UCSD-AML1 (cell line): Measurements from ENCODE around the gene KRTAP10-8.
"Not testable (repeated sequence)": the region's sequence is repeated elsewhere in the genome, so short reads cannot be mapped to it uniquely, and the experiment has no call there.

Experiments used
- DNase-seq: peaks from one replicate; lab custom pipeline; 2025; ENCODE audit not compliant: unreplicated experiment; lab: John Stamatoyannopoulos, UW

The KRTAP10-8 gene

DNA sequence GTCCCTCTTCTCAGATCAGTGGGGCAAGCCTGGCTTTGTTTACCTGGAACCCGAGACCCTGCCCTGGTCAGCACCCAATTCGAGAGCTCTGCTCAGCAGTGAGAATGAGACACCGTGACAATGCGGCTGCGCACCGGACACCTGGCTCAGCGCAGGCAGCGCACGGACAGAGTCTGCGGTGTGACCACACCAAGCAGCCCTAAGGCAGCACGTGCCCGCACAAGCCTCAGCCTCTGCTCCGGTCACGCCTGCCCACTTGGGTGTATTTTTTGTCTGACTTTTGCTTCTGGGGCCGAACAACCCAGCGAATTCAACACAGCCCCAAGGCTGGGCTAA, 4.7 kb downstream of the KRTAP10-8 start:
- DNase-seq = no peak

- DNase-seq = no peak
Observed at GRCh38 chr21:44617071-44617501, 5.2 kb downstream of the KRTAP10-8 start.

- peak; percentile 65 for DNase-seq
Observed at GRCh38 chr21:44618504-44618903, 6.6 kb downstream of the KRTAP10-8 start.

- DNase-seq = no peak
Observed at GRCh38 chr21:44618909-44619308, 7.0 kb downstream of the KRTAP10-8 start.

GRCh38 chr21:44619886-44620285, 8.0 kb downstream of the KRTAP10-8 start:
- no peak for DNase-seq

DNA sequence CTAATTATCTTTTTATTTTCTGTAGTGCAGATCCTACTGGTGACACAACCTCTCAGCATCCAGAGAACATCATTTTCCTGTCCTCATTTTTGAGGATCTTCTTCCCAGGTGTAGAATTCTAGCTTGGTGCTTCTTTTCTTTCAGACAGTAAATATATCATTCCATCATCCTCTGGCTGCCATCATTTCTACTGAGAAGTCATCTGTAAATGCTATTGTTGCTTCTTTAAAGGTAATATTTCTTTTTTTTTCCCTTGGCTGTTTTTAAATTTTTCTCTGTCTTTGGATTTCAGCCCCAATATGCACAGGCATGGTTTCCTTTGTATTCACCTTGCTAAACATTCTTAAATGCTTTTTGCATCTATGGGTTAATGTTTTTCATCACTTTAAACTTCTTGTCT, 11.7 kb downstream of the KRTAP10-8 start:
- no peak for DNase-seq

DNA sequence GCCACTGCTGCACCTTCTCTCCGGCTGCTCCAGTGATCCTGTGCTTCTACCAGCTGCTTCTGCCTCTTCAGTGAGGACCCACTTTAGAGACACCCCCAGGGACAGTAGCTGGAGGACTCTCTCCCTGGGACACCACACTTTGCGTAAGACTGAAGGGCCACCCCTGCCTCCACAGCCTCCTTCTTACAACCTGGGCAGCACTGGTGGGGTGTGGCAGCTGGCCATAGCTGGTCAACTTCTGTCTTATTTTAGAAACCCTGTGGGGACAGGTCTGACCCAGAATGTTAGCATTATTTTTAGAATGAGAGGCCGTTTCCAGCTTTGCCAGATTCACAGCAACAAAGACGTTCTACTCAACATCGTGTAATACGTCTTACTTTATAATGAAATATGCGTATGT, 13.9 kb downstream of the KRTAP10-8 start:
- no peak for DNase-seq

- DNase-seq = no peak
Observed at GRCh38 chr21:44626262-44626661, 14.4 kb downstream of the KRTAP10-8 start.

DNA sequence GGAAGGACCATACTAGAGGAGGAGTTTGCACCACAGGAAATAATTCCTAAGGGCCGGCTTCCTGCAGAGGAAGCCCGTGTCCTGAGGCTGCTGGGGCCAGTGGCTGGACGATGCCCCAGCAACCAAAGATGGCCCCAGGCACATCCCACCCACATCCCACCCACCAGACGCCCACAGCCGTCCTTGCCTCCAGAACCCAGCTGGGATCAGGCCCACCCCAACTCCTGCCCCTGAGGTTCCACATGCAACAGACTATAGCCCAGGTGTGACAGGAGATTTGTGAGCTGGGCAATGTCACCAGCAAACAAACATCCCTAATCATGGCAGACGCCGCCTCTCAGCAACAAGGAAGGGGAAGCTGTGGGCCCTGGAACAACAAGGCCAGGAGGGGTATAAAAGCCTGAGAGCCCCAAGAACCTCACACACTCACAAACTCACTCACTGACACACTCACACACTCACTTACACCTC, 14.8 kb downstream of the KRTAP10-8 start, which contains the start of gene KRTAP10-9:
Gene KRTAP10-9 (plus strand): TSS at position 421 of the 471 bp plus-strand sequence. CDS start 79 bp downstream, outside the sequence.
- DNase-seq = no peak

DNA sequence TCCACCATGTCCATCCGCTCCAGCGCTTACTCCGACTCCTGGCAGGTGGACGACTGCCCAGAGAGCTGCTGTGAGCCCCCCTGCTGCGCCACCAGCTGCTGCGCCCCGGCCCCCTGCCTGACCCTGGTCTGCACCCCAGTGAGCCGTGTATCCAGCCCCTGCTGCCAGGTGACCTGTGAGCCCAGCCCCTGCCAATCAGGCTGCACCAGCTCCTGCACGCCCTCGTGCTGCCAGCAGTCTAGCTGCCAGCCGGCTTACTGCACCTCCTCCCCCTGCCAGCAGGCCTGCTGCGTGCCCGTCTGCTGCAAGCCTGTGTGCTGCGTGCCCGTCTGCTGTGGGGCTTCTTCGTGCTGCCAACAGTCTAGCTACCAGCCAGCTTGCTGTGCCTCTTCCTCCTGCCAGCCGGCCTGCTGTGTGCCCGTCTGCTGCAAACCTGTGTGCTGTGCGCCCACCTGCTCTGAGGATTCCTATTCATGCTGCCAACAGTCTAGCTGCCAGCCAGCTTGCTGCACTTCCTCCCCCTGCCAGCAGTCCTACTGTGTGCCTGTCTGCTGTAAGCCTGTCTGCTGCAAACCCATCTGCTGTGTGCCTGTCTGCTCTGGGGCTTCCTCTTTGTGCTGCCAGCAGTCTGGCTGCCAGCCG, 15.4 kb downstream of the KRTAP10-8 start:
- not testable (repeated sequence) for DNase-seq

- not testable (repeated sequence) for DNase-seq
Observed at GRCh38 chr21:44627831-44628233, 16.0 kb downstream of the KRTAP10-8 start.

GRCh38 chr21:44628707-44629391, 17.0 kb downstream of the KRTAP10-8 start:
- DNase-seq = no peak

DNA sequence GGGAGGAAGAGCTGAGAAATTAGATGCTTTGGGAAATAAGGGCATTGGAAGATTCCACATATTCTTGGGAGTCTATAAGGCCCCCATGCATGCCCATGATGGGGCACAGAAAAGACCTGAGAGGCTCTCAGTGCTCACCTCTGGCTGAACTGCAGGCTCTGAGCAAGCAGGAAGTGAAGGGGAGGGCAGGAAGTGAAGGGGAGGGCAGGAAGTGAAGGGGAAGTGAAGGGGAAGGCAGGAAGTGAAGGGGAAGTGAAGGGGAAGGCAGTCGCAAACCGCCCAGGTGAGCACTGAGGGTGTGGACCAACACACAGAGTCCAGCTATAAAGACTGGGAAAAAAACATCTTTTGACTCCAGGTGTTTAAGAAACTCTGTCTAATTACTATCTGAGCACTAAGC, 18.6 kb downstream of the KRTAP10-8 start:
- DNase-seq = no peak

- no peak for DNase-seq
Observed at GRCh38 chr21:44632067-44632466, 20.2 kb downstream of the KRTAP10-8 start.

- no peak for DNase-seq
Observed at GRCh38 chr21:44636209-44637017, 24.5 kb downstream of the KRTAP10-8 start.

DNA sequence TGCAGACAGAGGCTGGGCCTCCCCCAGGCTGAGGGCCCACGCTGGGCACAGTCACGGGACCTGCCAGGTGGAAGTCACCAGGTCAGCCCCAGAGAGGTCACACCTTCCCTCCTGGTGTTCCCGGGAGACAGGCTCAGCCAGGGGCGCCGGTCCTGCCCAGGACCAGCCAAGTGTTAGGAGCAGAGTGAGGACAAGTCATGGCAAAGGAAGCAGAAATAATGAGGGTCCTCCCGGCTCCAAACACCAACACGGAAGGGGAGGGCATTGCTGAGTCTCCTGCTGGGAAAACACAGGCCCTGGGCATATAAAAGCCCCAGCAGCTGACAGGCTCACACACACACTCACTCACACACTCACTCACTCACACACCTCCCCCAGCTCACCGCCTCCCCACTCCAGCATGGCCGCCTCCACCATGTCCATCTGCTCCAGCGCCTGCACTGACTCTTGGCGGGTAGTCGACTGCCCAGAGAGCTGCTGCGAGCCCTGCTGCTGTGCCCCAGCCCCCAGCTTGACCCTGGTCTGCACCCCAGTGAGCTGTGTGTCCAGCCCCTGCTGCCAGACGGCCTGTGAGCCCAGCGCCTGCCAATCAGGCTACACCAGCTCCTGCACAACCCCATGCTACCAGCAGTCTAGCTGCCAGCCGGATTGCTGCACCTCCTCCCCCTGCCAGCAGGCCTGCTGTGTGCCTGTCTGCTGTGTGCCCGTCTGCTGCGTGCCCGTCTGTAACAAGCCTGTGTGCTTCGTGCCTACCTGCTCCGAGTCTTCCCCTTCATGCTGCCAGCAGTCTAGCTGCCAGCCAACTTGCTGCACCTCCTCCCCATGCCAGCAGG, 25.4 kb downstream of the KRTAP10-8 start, which contains the start of gene KRTAP10-10:
Gene KRTAP10-10 (plus strand): TSS at position 339 of the 833 bp plus-strand sequence. CDS start 62 bp downstream, at position 401.
- DNase-seq = no peak

DNA sequence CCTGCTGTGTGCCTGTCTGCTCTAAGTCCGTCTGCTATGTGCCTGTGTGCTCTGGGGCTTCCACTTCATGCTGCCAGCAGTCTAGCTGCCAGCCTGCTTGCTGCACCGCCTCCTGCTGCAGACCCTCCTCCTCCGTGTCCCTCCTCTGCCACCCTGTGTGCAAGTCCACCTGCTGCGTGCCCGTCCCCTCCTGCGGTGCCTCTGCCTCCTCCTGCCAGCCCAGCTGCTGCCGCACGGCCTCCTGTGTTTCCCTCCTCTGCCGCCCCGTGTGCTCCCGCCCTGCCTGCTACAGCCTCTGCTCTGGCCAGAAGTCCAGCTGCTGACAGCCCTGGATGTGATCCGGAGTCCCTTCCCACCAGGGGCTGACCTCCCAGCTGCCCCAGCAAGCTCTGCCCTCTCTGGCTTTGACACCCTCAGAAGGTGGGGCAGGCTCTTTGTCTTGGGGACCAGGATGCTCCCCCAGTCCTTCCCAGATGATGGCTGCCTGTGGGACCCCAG, 26.0 kb downstream of the KRTAP10-8 start:
- not testable (repeated sequence) for DNase-seq

DNA sequence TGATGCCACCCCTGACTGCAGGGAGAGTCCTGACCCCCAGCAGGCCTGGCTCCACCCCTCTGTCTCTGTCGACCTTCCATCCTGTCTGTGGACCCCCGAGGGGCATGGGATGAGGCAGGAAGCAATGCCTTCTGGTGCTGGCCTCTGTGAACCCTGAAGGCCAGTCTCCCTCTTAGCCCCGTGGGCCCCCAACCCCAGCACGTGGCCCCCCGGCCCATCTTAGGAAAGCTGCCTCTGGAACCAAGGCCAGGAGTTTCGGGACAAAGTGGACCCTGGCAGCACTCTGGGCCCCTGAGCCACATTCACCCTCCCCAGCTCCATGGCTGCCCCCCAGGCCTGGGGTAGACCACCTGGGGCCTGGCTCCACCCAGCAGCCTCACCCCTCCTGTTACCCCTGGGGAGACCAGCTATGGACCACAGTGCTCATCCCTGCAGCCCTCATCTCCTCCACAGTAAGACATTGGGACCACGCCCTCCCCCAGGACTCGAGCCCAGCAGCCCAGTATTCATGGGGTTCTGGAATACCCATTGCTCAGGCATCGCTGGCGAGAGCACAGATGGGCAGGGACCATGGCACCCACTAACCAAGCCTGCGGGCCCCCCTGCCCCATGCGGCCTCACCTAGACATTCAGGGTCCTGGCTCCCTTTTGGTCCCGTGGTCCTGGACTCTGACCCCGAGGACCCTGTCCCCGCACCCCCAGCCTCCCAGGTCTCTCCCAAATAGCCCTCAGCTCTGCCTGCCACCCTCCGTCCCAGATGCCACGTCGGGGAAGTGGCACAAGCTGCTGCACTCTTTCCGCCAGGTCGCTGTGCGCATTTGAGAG, 26.8 kb downstream of the KRTAP10-8 start:
- DNase-seq = not testable (repeated sequence)

- DNase-seq = no peak
Observed at GRCh38 chr21:44639331-44639655, 27.4 kb downstream of the KRTAP10-8 start.

DNA sequence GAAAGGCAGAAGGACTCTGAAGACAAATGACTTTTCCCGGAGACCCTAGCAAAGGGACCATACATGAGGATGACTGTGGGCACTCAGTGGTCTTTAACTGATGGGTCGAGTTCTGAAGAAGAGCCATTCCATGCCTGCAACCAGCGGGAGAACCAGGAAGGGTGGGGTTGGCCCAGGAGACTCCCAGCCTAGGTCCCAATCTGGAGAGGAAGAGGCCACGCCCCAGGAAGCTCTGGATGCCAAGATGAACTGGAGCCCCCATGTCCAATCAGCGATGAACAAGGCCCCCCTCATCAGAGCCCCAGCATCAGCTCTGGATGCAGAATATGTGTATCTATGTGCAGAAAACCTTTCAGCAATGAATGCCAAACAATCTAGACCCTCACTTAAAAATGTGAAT, 28.9 kb downstream of the KRTAP10-8 start:
- DNase-seq = no peak
